ENCODE results near the gene EMP1. TPM values are rescaled to one million over a fixed set of nuclear protein-coding genes. Genes with fewer than 3 reads are reported as not detected.

EMP1 gene
- total and polyA plus RNA-seq, 2 of the 8 experiments (the other 6 are each of a cell fraction or from before 2014, with no cell fraction given) = 0.17 to 0.65 TPM

DNA sequence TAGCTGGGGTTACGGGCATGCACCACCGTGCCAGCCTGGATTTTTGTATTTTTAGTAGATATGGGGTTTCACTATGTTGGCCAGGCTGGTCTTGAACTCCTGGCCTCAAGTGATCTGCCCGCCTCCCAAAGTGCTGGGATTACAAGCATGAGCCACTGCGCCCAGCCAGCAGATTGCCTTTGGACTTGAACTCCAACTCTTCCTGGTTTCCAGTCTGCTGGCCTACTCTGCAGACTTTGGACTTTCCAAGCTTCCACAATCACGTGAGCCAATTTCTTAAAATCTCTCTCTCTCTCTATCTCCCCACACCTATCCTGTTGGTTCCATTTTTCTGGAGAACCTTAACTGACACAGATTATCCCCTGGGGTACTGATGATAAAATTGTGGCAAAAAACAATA is 55.0 kb downstream of the EMP1 start (continued):
- TF ChIP-seq RNF2 (IDR thresholded peaks at IDR 0.05; ENCODE audit: borderline replicate concordance, low read depth, low read length, missing control alignments, poor library complexity, severe bottlenecking) = no peak
- no peak for TF ChIP-seq FOSL1 (IDR thresholded peaks at IDR 0.05; ENCODE audit: insufficient read depth, low read depth, low read length)
- no peak for TF ChIP-seq KDM5A (IDR thresholded peaks at IDR 0.05; ENCODE audit: low read length)
- TF ChIP-seq SP4 (IDR thresholded peaks at IDR 0.05; ENCODE audit: low read length) = no peak
- TF ChIP-seq TAF1 (IDR thresholded peaks at IDR 0.05; ENCODE audit: low read depth, low read length) = no peak
- TF ChIP-seq CBX5 (IDR thresholded peaks at IDR 0.05; ENCODE audit: low read depth, low read length) = no peak

All from H1 (cell line).